DOHH2 (cell line): ENCODE data around the gene VEGFB.

Source experiments
- EZH2phosphoT487 ChIP-seq: fragments of 200-600 bp; sonication (generic); IDR thresholded peaks from 2 replicates; pipeline ENCODE4 v1.6.1; 2017; ENCODE audit warnings: borderline replicate concordance, mild to moderate bottlenecking, antibody characterized with exemption, low read length, moderate library complexity, mixed read lengths
- TF ChIP-seq, protein P1 (sequence below): fragments of 200-600 bp; sonication (generic); IDR thresholded peaks from one replicate; pipeline ENCODE4 v1.5.1; 2014; ENCODE audit warnings: antibody characterized with exemption, mild to moderate bottlenecking, low read depth, low read length; ENCODE audit not compliant: poor library complexity, severe bottlenecking

- TF ChIP-seq, protein P1, sequence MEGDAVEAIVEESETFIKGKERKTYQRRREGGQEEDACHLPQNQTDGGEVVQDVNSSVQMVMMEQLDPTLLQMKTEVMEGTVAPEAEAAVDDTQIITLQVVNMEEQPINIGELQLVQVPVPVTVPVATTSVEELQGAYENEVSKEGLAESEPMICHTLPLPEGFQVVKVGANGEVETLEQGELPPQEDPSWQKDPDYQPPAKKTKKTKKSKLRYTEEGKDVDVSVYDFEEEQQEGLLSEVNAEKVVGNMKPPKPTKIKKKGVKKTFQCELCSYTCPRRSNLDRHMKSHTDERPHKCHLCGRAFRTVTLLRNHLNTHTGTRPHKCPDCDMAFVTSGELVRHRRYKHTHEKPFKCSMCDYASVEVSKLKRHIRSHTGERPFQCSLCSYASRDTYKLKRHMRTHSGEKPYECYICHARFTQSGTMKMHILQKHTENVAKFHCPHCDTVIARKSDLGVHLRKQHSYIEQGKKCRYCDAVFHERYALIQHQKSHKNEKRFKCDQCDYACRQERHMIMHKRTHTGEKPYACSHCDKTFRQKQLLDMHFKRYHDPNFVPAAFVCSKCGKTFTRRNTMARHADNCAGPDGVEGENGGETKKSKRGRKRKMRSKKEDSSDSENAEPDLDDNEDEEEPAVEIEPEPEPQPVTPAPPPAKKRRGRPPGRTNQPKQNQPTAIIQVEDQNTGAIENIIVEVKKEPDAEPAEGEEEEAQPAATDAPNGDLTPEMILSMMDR = no peak
- TF ChIP-seq EZH2phosphoT487 = no peak
These were observed 47.8 kb upstream of the VEGFB start for GRCh38 chr11:64186492-64187165.
